PC-3 (cell line): Measurements from ENCODE around the gene ZNF384.

Source experiments
- EZH2 ChIP-seq: fragments of 300-600 bp; sonication (generic); IDR thresholded peaks from one replicate; pipeline ENCODE4 v1.6.1; 2017; ENCODE audit warnings: antibody characterized with exemption, mild to moderate bottlenecking, low read length; ENCODE audit not compliant: unreplicated experiment
- EZH2phosphoT487 ChIP-seq: fragments of 300-600 bp; sonication (generic); IDR thresholded peaks from 2 replicates; pipeline ENCODE4 v1.6.1; 2018; ENCODE audit warnings: mild to moderate bottlenecking, antibody characterized with exemption, low read length, borderline replicate concordance
- TF ChIP-seq, protein P1 (sequence below): fragments of 300-600 bp; sonication (generic); conservative IDR thresholded peaks from 2 replicates; pipeline ENCODE4 v1.5.1; 2017; ENCODE audit warnings: antibody characterized with exemption, low read depth, mild to moderate bottlenecking, low read length

DNA sequence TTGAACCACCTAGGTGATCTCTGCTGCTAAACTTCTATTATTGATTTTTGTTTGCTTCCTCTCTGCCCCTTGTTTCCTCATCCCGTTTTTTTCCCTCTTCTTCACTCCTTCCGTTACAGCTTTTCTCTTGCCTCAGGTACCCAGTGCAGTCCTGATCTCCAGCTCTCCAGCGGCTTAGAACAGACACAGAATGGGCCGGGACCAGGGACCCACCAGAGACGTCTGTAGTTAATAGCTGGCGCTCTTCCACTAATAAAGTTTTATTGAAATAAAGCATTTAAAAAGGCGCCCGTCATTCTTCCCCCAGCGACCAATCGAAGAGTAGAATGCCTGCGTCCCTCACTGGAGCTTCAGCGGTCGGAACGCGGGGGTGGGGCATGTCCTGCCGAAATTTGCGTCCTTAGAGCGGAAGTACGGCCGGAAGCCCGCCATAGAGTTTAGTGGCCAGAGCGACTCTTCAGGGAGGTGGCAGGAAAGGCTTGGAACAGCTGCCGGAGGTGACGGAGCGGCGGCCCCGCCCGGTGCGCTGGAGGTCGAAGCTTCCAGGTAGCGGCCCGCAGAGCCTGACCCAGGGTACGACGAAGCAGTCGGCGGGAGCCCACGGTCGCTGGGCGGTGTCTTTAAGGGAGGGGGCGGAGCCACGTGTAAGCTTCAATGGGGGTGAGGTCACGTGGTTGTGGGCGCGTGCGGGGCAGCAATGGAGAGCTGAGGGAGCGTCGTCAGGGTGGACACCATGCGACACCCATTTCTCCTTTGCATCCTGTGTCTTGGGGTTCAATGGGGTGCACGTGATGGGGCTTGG, 34.6 kb upstream of the ZNF384 start, which contains the start of gene COPS7A:
- TF ChIP-seq, protein P1, sequence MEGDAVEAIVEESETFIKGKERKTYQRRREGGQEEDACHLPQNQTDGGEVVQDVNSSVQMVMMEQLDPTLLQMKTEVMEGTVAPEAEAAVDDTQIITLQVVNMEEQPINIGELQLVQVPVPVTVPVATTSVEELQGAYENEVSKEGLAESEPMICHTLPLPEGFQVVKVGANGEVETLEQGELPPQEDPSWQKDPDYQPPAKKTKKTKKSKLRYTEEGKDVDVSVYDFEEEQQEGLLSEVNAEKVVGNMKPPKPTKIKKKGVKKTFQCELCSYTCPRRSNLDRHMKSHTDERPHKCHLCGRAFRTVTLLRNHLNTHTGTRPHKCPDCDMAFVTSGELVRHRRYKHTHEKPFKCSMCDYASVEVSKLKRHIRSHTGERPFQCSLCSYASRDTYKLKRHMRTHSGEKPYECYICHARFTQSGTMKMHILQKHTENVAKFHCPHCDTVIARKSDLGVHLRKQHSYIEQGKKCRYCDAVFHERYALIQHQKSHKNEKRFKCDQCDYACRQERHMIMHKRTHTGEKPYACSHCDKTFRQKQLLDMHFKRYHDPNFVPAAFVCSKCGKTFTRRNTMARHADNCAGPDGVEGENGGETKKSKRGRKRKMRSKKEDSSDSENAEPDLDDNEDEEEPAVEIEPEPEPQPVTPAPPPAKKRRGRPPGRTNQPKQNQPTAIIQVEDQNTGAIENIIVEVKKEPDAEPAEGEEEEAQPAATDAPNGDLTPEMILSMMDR, result no peak
- TF ChIP-seq EZH2 (no peak), EZH2phosphoT487 (no peak)
